Liver (tissue), 9 donors: Measurements from ENCODE around the gene IMPA2. TPM values are rescaled to one million over a fixed set of nuclear protein-coding genes. Genes with fewer than 3 reads are reported as not detected.

ENCODE experiments used
- DNase-seq: peaks from one replicate; pipeline ENCODE4 v3.0.0-alpha.2; 2017; ENCODE audit warnings: low spot score
- H3K27ac ChIP-seq, 2 donors: one replicate each; pipeline ENCODE4 v1.7.0; 2013; ENCODE audit warnings: inconsistent platforms in 2 of 2, low read length in 2 of 2, control low read depth in 1 of 2, low read depth in 1 of 2, mild to moderate bottlenecking in 1 of 2
- H3K27me3 ChIP-seq, 4 donors: one replicate each; pipeline versions ENCODE4 v1.6.1 to v1.7.0; 2013; ENCODE audit warnings: low read length in 3 of 4, inconsistent platforms in 1 of 4, mild to moderate bottlenecking in 1 of 4, moderate library complexity in 1 of 4; ENCODE audit not compliant: control insufficient read depth in 4 of 4, insufficient read depth in 4 of 4
- H3K36me3 ChIP-seq, 4 donors: one replicate each; pipeline versions ENCODE4 v1.6.1 to v1.7.0; 2013; ENCODE audit warnings: low read length in 3 of 4, mild to moderate bottlenecking in 3 of 4, low read depth in 1 of 4, moderate library complexity in 1 of 4; ENCODE audit not compliant: control insufficient read depth in 4 of 4, insufficient read depth in 3 of 4
- H3K4me1 ChIP-seq, 4 donors: one replicate each; pipeline versions ENCODE4 v1.6.1 to v1.7.0; 2013; ENCODE audit warnings: low read length in 3 of 4, mild to moderate bottlenecking in 3 of 4, moderate library complexity in 1 of 4; ENCODE audit not compliant: control insufficient read depth in 4 of 4, insufficient read depth in 4 of 4
- H3K4me3 ChIP-seq, 3 donors: one replicate each; pipeline versions ENCODE4 v1.6.1 to v1.7.0; 2013; ENCODE audit warnings: low read length in 3 of 3, control low read depth in 1 of 3, low read depth in 1 of 3, mild to moderate bottlenecking in 1 of 3
- H3K9ac ChIP-seq, 2 donors: one replicate each; pipeline ENCODE4 v1.7.0; 2013; ENCODE audit warnings: low read length in 2 of 2, mild to moderate bottlenecking in 2 of 2, moderate library complexity in 2 of 2, control low read depth in 1 of 2, low read depth in 1 of 2
- H3K9me3 ChIP-seq, 4 donors: one replicate each; pipeline versions ENCODE4 v1.6.1 to v1.7.0; 2013; ENCODE audit warnings: low read length in 3 of 4; ENCODE audit not compliant: control insufficient read depth in 4 of 4
- EGR1 ChIP-seq, 2 donors: IDR thresholded peaks; 2 replicates each; pipeline ENCODE4 v1.6.1; 2016 to 2018; ENCODE audit warnings: antibody characterized with exemption in 2 of 2, low read depth in 2 of 2
- FOXA1 ChIP-seq: IDR thresholded peaks from 2 replicates; pipeline ENCODE4 v1.6.1; 2016; ENCODE audit warnings: antibody characterized with exemption
- FOXA2 ChIP-seq: IDR thresholded peaks from 2 replicates; pipeline ENCODE4 v1.6.1; 2016; ENCODE audit warnings: antibody characterized with exemption
- GABPA ChIP-seq, 2 donors: IDR thresholded peaks in 1 of 2; conservative IDR thresholded peaks in 1 of 2; 2 replicates each; pipeline ENCODE4 v1.6.1; 2016; ENCODE audit warnings: antibody characterized with exemption in 2 of 2, mild to moderate bottlenecking in 1 of 2, moderate library complexity in 1 of 2
- HNF4A ChIP-seq, 2 donors: conservative IDR thresholded peaks; 2 replicates each; pipeline ENCODE4 v1.6.1; 2016; ENCODE audit warnings: antibody characterized with exemption in 2 of 2, mild to moderate bottlenecking in 2 of 2
- HNF4G ChIP-seq: IDR thresholded peaks from 2 replicates; pipeline ENCODE4 v1.6.1; 2016; ENCODE audit warnings: antibody characterized with exemption
- JUND ChIP-seq, 2 donors: IDR thresholded peaks; 2 replicates each; pipeline ENCODE4 v1.6.1; 2016; ENCODE audit warnings: antibody characterized with exemption in 2 of 2
- RAD21 ChIP-seq, 2 donors: IDR thresholded peaks; 2 replicates each; pipeline ENCODE4 v1.6.1; 2016; ENCODE audit warnings: antibody characterized with exemption in 2 of 2, mild to moderate bottlenecking in 2 of 2
- RXRA ChIP-seq, 2 donors: IDR thresholded peaks; 2 replicates each; pipeline ENCODE4 v1.6.1; 2017 to 2018; ENCODE audit warnings: antibody characterized with exemption in 2 of 2, mild to moderate bottlenecking in 1 of 2
- SP1 ChIP-seq: IDR thresholded peaks from 2 replicates; pipeline ENCODE4 v1.6.1; 2018; ENCODE audit warnings: antibody characterized with exemption, mild to moderate bottlenecking
- TAF1 ChIP-seq: conservative IDR thresholded peaks from 2 replicates; pipeline ENCODE4 v1.6.1; 2016; ENCODE audit warnings: antibody characterized with exemption, mild to moderate bottlenecking
- YY1 ChIP-seq: IDR thresholded peaks from 2 replicates; pipeline ENCODE4 v1.6.1; 2016; ENCODE audit warnings: antibody characterized with exemption, mild to moderate bottlenecking
- WGBS: extraction: QIAGEN DNeasy Blood & Tissue Kit; methylation state at CpG from one replicate; pipeline ENCODE4 v1.1.7; 2013; 5-methylcytosine and 5-hydroxymethylcytosine counted together
- polyA plus RNA-seq, 2 donors: library from polyadenylated mRNA; stranded (reverse) in 1 of 2; unstranded in 1 of 2; fragments of 200-250 nt in 1 of 2; fragments of >200 nt in 1 of 2; fragmentation: Nextera tagmentation in 1 of 2; extraction: Ambion mirVana in 1 of 2; gene quantifications; one replicate each; pipeline versions ENCODE4 v1.2.1 to v1.2.3, GENCODE V29; 2013 to 2015
- total RNA-seq, 2 donors: library from RNA; depleted of rRNA; stranded (reverse); fragments of >200 nt; gene quantifications; one replicate each; pipeline ENCODE4 v1.2.3, GENCODE V29; 2014
- TF ChIP-seq, protein P1 (sequence below): IDR thresholded peaks from 2 replicates; pipeline ENCODE4 v1.6.1; 2016; ENCODE audit warnings: antibody characterized with exemption
- TF ChIP-seq, protein P2 (sequence below): fragments of 150-350 bp; IDR thresholded peaks from 2 replicates; pipeline ENCODE4 v1.5.1; 2017; ENCODE audit warnings: improper control_type of control experiment, low read depth, low read length; ENCODE audit not compliant: missing input control
- TF ChIP-seq, protein P3 (sequence below): IDR thresholded peaks from 2 replicates; pipeline ENCODE4 v1.6.1; 2016; ENCODE audit warnings: antibody characterized with exemption
- TF ChIP-seq, protein P4 (sequence below): IDR thresholded peaks from 2 replicates; pipeline ENCODE4 v1.6.1; 2016; ENCODE audit warnings: antibody characterized with exemption
- TF ChIP-seq, protein P5 (sequence below): IDR thresholded peaks from 2 replicates; pipeline ENCODE4 v1.6.1; 2016; ENCODE audit warnings: antibody characterized with exemption, mild to moderate bottlenecking
- donor health status: healthy.
- donor health status: healthy.
- donor health status: healthy.
- donor health status: healthy.
- donor health status: healthy.

Gene IMPA2
- total and polyA plus RNA-seq, 4 donors, result 27.5 to 55.8 (median 48.2) TPM

DNA sequence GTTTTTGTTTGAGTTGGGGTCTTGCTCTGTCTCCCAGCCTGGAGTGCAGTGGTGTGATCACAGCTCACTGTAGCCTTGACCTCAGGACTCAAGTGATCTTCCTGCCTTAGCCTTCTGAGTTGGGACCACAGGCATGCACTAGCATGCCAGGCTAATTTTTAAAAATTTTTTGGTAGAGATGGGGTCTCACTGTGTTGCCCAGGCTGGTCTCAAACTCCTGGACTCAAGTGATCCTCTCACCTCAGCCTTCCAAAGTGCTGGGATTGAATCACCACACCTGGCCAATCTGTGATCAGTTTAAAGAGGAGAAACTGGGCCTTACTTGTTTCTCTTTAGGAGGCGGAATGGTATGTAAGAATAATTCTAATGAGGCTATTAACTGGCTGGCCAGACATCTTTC, 49.9 kb downstream of the IMPA2 start:
- H3K27me3 ChIP-seq, result no peaks in the 10 kb centered on the region
- TF ChIP-seq FOXA1 (no peak), EGR1 (IDR thresholded peaks at IDR 0.05; ENCODE audit: low read depth in 2 of 2) (no peak), SP1 (no peak), GABPA (IDR thresholded peaks at IDR 0.05 in 1 of 2, conservative IDR thresholded peaks at IDR 0.05 in 1 of 2) (no peak), YY1 (no peak), RXRA (IDR thresholded peaks at IDR 0.05) (no peak), TAF1 (no peak), HNF4G (no peak), JUND (IDR thresholded peaks at IDR 0.05) (no peak), HNF4A (conservative IDR thresholded peaks at IDR 0.05) (no peak)
- TF ChIP-seq, protein P1, sequence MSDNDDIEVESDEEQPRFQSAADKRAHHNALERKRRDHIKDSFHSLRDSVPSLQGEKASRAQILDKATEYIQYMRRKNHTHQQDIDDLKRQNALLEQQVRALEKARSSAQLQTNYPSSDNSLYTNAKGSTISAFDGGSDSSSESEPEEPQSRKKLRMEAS, result no peak
- TF ChIP-seq, protein P2, sequence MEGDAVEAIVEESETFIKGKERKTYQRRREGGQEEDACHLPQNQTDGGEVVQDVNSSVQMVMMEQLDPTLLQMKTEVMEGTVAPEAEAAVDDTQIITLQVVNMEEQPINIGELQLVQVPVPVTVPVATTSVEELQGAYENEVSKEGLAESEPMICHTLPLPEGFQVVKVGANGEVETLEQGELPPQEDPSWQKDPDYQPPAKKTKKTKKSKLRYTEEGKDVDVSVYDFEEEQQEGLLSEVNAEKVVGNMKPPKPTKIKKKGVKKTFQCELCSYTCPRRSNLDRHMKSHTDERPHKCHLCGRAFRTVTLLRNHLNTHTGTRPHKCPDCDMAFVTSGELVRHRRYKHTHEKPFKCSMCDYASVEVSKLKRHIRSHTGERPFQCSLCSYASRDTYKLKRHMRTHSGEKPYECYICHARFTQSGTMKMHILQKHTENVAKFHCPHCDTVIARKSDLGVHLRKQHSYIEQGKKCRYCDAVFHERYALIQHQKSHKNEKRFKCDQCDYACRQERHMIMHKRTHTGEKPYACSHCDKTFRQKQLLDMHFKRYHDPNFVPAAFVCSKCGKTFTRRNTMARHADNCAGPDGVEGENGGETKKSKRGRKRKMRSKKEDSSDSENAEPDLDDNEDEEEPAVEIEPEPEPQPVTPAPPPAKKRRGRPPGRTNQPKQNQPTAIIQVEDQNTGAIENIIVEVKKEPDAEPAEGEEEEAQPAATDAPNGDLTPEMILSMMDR, result no peak
- DNase-seq, result no peak
- no peaks in the 10 kb centered on the region for H3K9me3 ChIP-seq
- WGBS, result 98% methylated on average over 1 of the region's 1 CpG
- H3K36me3 ChIP-seq, result peaks cover 0 to 15% (median 7%) of the 10 kb centered on the region in 4 donors
- H3K27ac ChIP-seq, result no peak overlapping the region
- H3K4me3 ChIP-seq, result no peak overlapping the region
- H3K9ac ChIP-seq, result no peak overlapping the region
- H3K4me1 ChIP-seq, result peaks cover 2 to 12% (median 6%) of the 10 kb centered on the region in 4 donors

DNA sequence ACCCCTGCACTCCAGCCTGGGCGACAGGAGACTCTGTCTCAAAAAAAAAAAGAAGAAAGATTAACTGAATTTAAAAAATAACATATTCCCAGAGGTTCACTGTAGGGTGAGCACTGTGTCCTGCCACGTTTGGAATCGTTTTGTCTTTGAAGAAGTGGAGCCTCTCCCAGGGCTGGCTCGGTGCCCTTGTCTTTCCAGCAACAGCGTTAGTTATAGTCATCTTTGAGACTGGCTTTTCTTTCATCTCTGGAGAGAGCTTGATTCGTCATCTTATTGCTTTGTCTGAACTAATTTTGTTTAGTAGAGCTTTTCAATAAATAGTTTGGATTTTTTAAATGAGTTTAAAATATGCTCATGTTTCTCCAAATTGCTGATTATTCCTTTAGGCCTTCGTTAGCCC, 50.5 kb downstream of the IMPA2 start:
- H3K27me3 ChIP-seq, result no peaks in the 10 kb centered on the region
- no peak for TF ChIP-seq JUND (IDR thresholded peaks at IDR 0.05)
- no peak for TF ChIP-seq FOXA1
- TF ChIP-seq, protein P3, sequence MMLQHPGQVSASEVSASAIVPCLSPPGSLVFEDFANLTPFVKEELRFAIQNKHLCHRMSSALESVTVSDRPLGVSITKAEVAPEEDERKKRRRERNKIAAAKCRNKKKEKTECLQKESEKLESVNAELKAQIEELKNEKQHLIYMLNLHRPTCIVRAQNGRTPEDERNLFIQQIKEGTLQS, result no peak
- TF ChIP-seq GABPA (IDR thresholded peaks at IDR 0.05 in 1 of 2, conservative IDR thresholded peaks at IDR 0.05 in 1 of 2), result no peak
- TF ChIP-seq, protein P1, result no peak
- no peak for TF ChIP-seq TAF1
- TF ChIP-seq EGR1 (IDR thresholded peaks at IDR 0.05; ENCODE audit: low read depth in 2 of 2), result no peak
- TF ChIP-seq, protein P4, sequence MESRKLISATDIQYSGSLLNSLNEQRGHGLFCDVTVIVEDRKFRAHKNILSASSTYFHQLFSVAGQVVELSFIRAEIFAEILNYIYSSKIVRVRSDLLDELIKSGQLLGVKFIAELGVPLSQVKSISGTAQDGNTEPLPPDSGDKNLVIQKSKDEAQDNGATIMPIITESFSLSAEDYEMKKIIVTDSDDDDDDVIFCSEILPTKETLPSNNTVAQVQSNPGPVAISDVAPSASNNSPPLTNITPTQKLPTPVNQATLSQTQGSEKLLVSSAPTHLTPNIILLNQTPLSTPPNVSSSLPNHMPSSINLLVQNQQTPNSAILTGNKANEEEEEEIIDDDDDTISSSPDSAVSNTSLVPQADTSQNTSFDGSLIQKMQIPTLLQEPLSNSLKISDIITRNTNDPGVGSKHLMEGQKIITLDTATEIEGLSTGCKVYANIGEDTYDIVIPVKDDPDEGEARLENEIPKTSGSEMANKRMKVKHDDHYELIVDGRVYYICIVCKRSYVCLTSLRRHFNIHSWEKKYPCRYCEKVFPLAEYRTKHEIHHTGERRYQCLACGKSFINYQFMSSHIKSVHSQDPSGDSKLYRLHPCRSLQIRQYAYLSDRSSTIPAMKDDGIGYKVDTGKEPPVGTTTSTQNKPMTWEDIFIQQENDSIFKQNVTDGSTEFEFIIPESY, result no peak
- TF ChIP-seq, protein P5, sequence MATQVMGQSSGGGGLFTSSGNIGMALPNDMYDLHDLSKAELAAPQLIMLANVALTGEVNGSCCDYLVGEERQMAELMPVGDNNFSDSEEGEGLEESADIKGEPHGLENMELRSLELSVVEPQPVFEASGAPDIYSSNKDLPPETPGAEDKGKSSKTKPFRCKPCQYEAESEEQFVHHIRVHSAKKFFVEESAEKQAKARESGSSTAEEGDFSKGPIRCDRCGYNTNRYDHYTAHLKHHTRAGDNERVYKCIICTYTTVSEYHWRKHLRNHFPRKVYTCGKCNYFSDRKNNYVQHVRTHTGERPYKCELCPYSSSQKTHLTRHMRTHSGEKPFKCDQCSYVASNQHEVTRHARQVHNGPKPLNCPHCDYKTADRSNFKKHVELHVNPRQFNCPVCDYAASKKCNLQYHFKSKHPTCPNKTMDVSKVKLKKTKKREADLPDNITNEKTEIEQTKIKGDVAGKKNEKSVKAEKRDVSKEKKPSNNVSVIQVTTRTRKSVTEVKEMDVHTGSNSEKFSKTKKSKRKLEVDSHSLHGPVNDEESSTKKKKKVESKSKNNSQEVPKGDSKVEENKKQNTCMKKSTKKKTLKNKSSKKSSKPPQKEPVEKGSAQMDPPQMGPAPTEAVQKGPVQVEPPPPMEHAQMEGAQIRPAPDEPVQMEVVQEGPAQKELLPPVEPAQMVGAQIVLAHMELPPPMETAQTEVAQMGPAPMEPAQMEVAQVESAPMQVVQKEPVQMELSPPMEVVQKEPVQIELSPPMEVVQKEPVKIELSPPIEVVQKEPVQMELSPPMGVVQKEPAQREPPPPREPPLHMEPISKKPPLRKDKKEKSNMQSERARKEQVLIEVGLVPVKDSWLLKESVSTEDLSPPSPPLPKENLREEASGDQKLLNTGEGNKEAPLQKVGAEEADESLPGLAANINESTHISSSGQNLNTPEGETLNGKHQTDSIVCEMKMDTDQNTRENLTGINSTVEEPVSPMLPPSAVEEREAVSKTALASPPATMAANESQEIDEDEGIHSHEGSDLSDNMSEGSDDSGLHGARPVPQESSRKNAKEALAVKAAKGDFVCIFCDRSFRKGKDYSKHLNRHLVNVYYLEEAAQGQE, result no peak
- TF ChIP-seq HNF4G, result no peak
- TF ChIP-seq RAD21 (IDR thresholded peaks at IDR 0.05), result no peak
- TF ChIP-seq FOXA2, result no peak
- no peak for TF ChIP-seq YY1
- TF ChIP-seq RXRA (IDR thresholded peaks at IDR 0.05), result no peak
- no peak for TF ChIP-seq SP1
- TF ChIP-seq, protein P2, result no peak
- no peak overlapping the region for H3K27ac ChIP-seq
- no peaks in the 10 kb centered on the region for H3K9me3 ChIP-seq
- WGBS, result 82% methylated on average over 7 of the region's 7 CpGs
- H3K4me3 ChIP-seq, result no peak overlapping the region
- H3K9ac ChIP-seq, result no peak overlapping the region
- DNase-seq, result no peak
- peaks cover 0 to 7% (median 3%) of the 10 kb centered on the region in 4 donors for H3K4me1 ChIP-seq
- H3K36me3 ChIP-seq, result peaks cover 0 to 15% (median 7%) of the 10 kb centered on the region in 4 donors
